Measurements from ENCODE around the gene FOXA3.

GRCh38 chr19:45815481-45816216 is 48.5 kb upstream of the FOXA3 start:
- TF ChIP-seq, protein P1, sequence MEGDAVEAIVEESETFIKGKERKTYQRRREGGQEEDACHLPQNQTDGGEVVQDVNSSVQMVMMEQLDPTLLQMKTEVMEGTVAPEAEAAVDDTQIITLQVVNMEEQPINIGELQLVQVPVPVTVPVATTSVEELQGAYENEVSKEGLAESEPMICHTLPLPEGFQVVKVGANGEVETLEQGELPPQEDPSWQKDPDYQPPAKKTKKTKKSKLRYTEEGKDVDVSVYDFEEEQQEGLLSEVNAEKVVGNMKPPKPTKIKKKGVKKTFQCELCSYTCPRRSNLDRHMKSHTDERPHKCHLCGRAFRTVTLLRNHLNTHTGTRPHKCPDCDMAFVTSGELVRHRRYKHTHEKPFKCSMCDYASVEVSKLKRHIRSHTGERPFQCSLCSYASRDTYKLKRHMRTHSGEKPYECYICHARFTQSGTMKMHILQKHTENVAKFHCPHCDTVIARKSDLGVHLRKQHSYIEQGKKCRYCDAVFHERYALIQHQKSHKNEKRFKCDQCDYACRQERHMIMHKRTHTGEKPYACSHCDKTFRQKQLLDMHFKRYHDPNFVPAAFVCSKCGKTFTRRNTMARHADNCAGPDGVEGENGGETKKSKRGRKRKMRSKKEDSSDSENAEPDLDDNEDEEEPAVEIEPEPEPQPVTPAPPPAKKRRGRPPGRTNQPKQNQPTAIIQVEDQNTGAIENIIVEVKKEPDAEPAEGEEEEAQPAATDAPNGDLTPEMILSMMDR (IDR thresholded peaks at IDR 0.05), result no peak
- no peak for TF ChIP-seq POLR2A (IDR thresholded peaks at IDR 0.05)
